Fibroblast of skin of scalp (primary cell): ENCODE measurements around the gene ADGRF1.

Source experiments
- DNase-seq: peaks from one replicate; pipeline ENCODE4 v3.0.0-alpha.2; 2013

The ADGRF1 gene

GRCh38 chr6:46974786-46975185 lies 67.3 kb downstream of the ADGRF1 start:
- DNase-seq = no peak

- DNase-seq = no peak
Observed at GRCh38 chr6:46973029-46973428, 69.1 kb downstream of the ADGRF1 start.

GRCh38 chr6:46972531-46972930 lies 69.6 kb downstream of the ADGRF1 start:
- DNase-seq = no peak

GRCh38 chr6:46969206-46969605 lies 72.9 kb downstream of the ADGRF1 start:
- DNase-seq = no peak

GRCh38 chr6:46967826-46968349 lies 74.2 kb downstream of the ADGRF1 start:
- no peak for DNase-seq

- DNase-seq = peak; percentile 18
Observed at GRCh38 chr6:46964716-46965519, 77.2 kb downstream of the ADGRF1 start.

GRCh38 chr6:46963626-46964025 lies 78.5 kb downstream of the ADGRF1 start:
- peak; percentile 28 for DNase-seq

GRCh38 chr6:46963039-46963438 lies 79.1 kb downstream of the ADGRF1 start:
- DNase-seq = no peak

GRCh38 chr6:46961711-46962110 lies 80.4 kb downstream of the ADGRF1 start:
- DNase-seq = no peak

GRCh38 chr6:46961232-46961631 lies 80.9 kb downstream of the ADGRF1 start:
- DNase-seq = no peak

- no peak for DNase-seq
Observed at GRCh38 chr6:46959419-46959818, 82.7 kb downstream of the ADGRF1 start.

- no peak for DNase-seq
Observed at GRCh38 chr6:46956409-46956808, 85.7 kb downstream of the ADGRF1 start.

GRCh38 chr6:46954837-46955451 lies 87.2 kb downstream of the ADGRF1 start:
- DNase-seq = peak; percentile 4

GRCh38 chr6:46953921-46954320 lies 88.2 kb downstream of the ADGRF1 start:
- DNase-seq = no peak

- no peak for DNase-seq
Observed at GRCh38 chr6:46949632-46950280, 92.4 kb downstream of the ADGRF1 start.

GRCh38 chr6:46948699-46949098 lies 93.4 kb downstream of the ADGRF1 start:
- no peak for DNase-seq
